ENCODE measurements around the gene ITLN1. TPM values are rescaled to one million over a fixed set of nuclear protein-coding genes. Genes with fewer than 3 reads are reported as not detected.
"Not testable (repeated sequence)": the region's sequence is repeated elsewhere in the genome, so short reads cannot be mapped to it uniquely, and the experiment has no call there.

Gene ITLN1
- total RNA-seq, 2 experiments from 2014 or later, result not detected

GRCh38 chr1:160904783-160905616 lies 20.0 kb upstream of the ITLN1 start:
- DNase-seq, result no peak
- POLR2A ChIA-PET, result no interaction called here
- H3K9me3 Mint-ChIP-seq, result peaks cover 2% of the 10 kb centered on the region
- no peak overlapping the region for H3K4me3 Mint-ChIP-seq
- H3K4me1 Mint-ChIP-seq (ENCODE audit: low read depth), result no peaks in the 10 kb centered on the region
- H3K27me3 Mint-ChIP-seq, result no peaks in the 10 kb centered on the region
- H3K27ac Mint-ChIP-seq, result no peak overlapping the region
- H3K36me3 Mint-ChIP-seq, result no peaks in the 10 kb centered on the region
- intact Hi-C loops (cut with micrococcal nuclease), result no loop called here
- CTCF ChIA-PET, result interaction anchor here (1.2 kb wide), 1 partner anchor 85 kb away, joined by 5 read pairs; no protein-coding TSS in a partner anchor

- not testable (repeated sequence) for H3K27ac Mint-ChIP-seq, H3K9me3 Mint-ChIP-seq
These were observed 17.3 kb upstream of the ITLN1 start for GRCh38 chr1:160902251-160902650.

GRCh38 chr1:160901768-160902167 lies 16.8 kb upstream of the ITLN1 start:
- ChIA-PET CTCF (no interaction called here), POLR2A (no interaction called here)
- Mint-ChIP-seq H3K9me3 (peaks cover 2% of the 10 kb centered on the region), H3K4me3 (no peak overlapping the region), H3K27ac (no peak overlapping the region), H3K27me3 (no peaks in the 10 kb centered on the region), H3K36me3 (no peaks in the 10 kb centered on the region), H3K4me1 (ENCODE audit: low read depth) (no peaks in the 10 kb centered on the region)
- intact Hi-C loops (cut with micrococcal nuclease), result no loop called here
- DNase-seq, result no peak

More at GRCh38 chr1:160902251-160902650, 17.3 kb upstream of the ITLN1 start:
- CTCF ChIA-PET; H3K4me3 Mint-ChIP-seq; H3K27me3 Mint-ChIP-seq; intact Hi-C loops (cut with micrococcal nuclease); H3K4me1 Mint-ChIP-seq (ENCODE audit: low read depth); POLR2A ChIA-PET; H3K36me3 Mint-ChIP-seq; DNase-seq: not testable (repeated sequence)

- DNase-seq; POLR2A ChIA-PET; H3K4me1 Mint-ChIP-seq (ENCODE audit: low read depth); CTCF ChIA-PET; H3K27me3 Mint-ChIP-seq; H3K4me3 Mint-ChIP-seq; H3K27ac Mint-ChIP-seq; H3K9me3 Mint-ChIP-seq; intact Hi-C loops (cut with micrococcal nuclease); H3K36me3 Mint-ChIP-seq: not testable (repeated sequence)
These were observed 15.7 kb upstream of the ITLN1 start for GRCh38 chr1:160900683-160901082.

- H3K4me3 Mint-ChIP-seq; H3K36me3 Mint-ChIP-seq; H3K27ac Mint-ChIP-seq; H3K4me1 Mint-ChIP-seq (ENCODE audit: low read depth); intact Hi-C loops (cut with micrococcal nuclease); POLR2A ChIA-PET; DNase-seq: not testable (repeated sequence)
- Mint-ChIP-seq H3K9me3 (peaks cover 11% of the 10 kb centered on the region), H3K27me3 (peaks cover 13% of the 10 kb centered on the region)
- CTCF ChIA-PET, result interaction anchor here (2.0 kb wide), 1 partner anchor 56 kb away, joined by 5 read pairs; no protein-coding TSS in a partner anchor
These were observed 9.6 kb upstream of the ITLN1 start for GRCh38 chr1:160894368-160895135.

- Mint-ChIP-seq H3K9me3 (peaks cover 11% of the 10 kb centered on the region), H3K4me1 (ENCODE audit: low read depth) (no peaks in the 10 kb centered on the region), H3K27me3 (peaks cover 15% of the 10 kb centered on the region), H3K36me3 (peaks cover 5% of the 10 kb centered on the region), H3K4me3 (no peak overlapping the region), H3K27ac (no peak overlapping the region)
- POLR2A ChIA-PET, result no interaction called here
- no peak for DNase-seq
- intact Hi-C loops (cut with micrococcal nuclease), result no loop called here
- CTCF ChIA-PET, result no interaction called here
These were observed 6.5 kb upstream of the ITLN1 start for GRCh38 chr1:160891474-160891873.

GRCh38 chr1:160888926-160889325 lies 3.9 kb upstream of the ITLN1 start:
- Mint-ChIP-seq H3K9me3 (peaks cover 5% of the 10 kb centered on the region), H3K36me3 (peaks cover 2% of the 10 kb centered on the region), H3K4me1 (ENCODE audit: low read depth) (no peaks in the 10 kb centered on the region), H3K4me3 (no peak overlapping the region), H3K27me3 (peaks cover 6% of the 10 kb centered on the region), H3K27ac (no peak overlapping the region)
- POLR2A ChIA-PET, result no interaction called here
- CTCF ChIA-PET, result no interaction called here
- no peak for DNase-seq
- intact Hi-C loops (cut with micrococcal nuclease), result loop anchor here (10.0 kb wide), 1 partner anchor 56 kb away; no protein-coding TSS in a partner anchor

GRCh38 chr1:160887071-160887470 lies 2.1 kb upstream of the ITLN1 start:
- H3K27ac Mint-ChIP-seq, result no peak overlapping the region
- intact Hi-C loops (cut with micrococcal nuclease), result loop anchor here (10.0 kb wide), 1 partner anchor 58 kb away; no protein-coding TSS in a partner anchor
- peaks cover 3% of the 10 kb centered on the region for H3K27me3 Mint-ChIP-seq
- ChIA-PET CTCF (interaction anchor here (0.6 to 1.0 kb wide), 2 partner anchors 27 to 64 kb away, joined by 3 read pairs; no protein-coding TSS in a partner anchor), POLR2A (no interaction called here)
- no peak for DNase-seq
- H3K9me3 Mint-ChIP-seq, result no peaks in the 10 kb centered on the region
- no peak overlapping the region for H3K4me3 Mint-ChIP-seq
- no peaks in the 10 kb centered on the region for H3K36me3 Mint-ChIP-seq
- no peaks in the 10 kb centered on the region for H3K4me1 Mint-ChIP-seq (ENCODE audit: low read depth)

- H3K4me1 Mint-ChIP-seq (ENCODE audit: low read depth), result no peaks in the 10 kb centered on the region
- no peak overlapping the region for H3K27ac Mint-ChIP-seq
- H3K36me3 Mint-ChIP-seq, result no peaks in the 10 kb centered on the region
- no peaks in the 10 kb centered on the region for H3K9me3 Mint-ChIP-seq
- no peak overlapping the region for H3K4me3 Mint-ChIP-seq
- CTCF ChIA-PET, result interaction anchor here (0.9 to 3.3 kb wide), 6 partner anchors 22 to 213 kb away, joined by 3 to 23 read pairs (median 4); partner anchors contain the start of gene CD244
- H3K27me3 Mint-ChIP-seq, result peaks cover 3% of the 10 kb centered on the region
- POLR2A ChIA-PET, result interaction anchor here (0.6 kb wide), 1 partner anchor 45 kb away, joined by 3 read pairs; no protein-coding TSS in a partner anchor
- no peak for DNase-seq
- intact Hi-C loops (cut with micrococcal nuclease), result loop anchor here (10.0 kb wide), 1 partner anchor 60 kb away; no protein-coding TSS in a partner anchor
These were observed 401 bp downstream of the ITLN1 start for GRCh38 chr1:160884579-160884978.

GRCh38 chr1:160883581-160884513 lies 1.1 kb downstream of the ITLN1 start:
- Mint-ChIP-seq H3K4me1 (ENCODE audit: low read depth) (no peaks in the 10 kb centered on the region), H3K9me3 (no peaks in the 10 kb centered on the region), H3K4me3 (no peak overlapping the region), H3K27ac (no peak overlapping the region), H3K36me3 (no peaks in the 10 kb centered on the region), H3K27me3 (peaks cover 3% of the 10 kb centered on the region)
- DNase-seq, result no peak
- ChIA-PET CTCF (interaction anchor here (1.1 to 3.3 kb wide), 5 partner anchors 21 to 106 kb away, joined by 3 to 23 read pairs (median 4); partner anchors contain the start of gene CD244), POLR2A (interaction anchor here (0.6 kb wide), 1 partner anchor 46 kb away, joined by 3 read pairs; no protein-coding TSS in a partner anchor)
- intact Hi-C loops (cut with micrococcal nuclease), result loop anchor here (10.0 kb wide), 1 partner anchor 61 kb away; no protein-coding TSS in a partner anchor

GRCh38 chr1:160882582-160882981 lies 2.4 kb downstream of the ITLN1 start:
- H3K9me3 Mint-ChIP-seq, result no peaks in the 10 kb centered on the region
- POLR2A ChIA-PET, result no interaction called here
- intact Hi-C loops (cut with micrococcal nuclease), result loop anchor here (10.0 kb wide), 1 partner anchor 62 kb away; no protein-coding TSS in a partner anchor
- H3K36me3 Mint-ChIP-seq, result no peaks in the 10 kb centered on the region
- CTCF ChIA-PET, result interaction anchor here (3.3 kb wide), 1 partner anchor 46 kb away, joined by 23 read pairs; no protein-coding TSS in a partner anchor
- no peak overlapping the region for H3K27ac Mint-ChIP-seq
- H3K4me3 Mint-ChIP-seq, result no peak overlapping the region
- H3K27me3 Mint-ChIP-seq, result no peaks in the 10 kb centered on the region
- DNase-seq, result no peak
- H3K4me1 Mint-ChIP-seq (ENCODE audit: low read depth), result peaks cover 1% of the 10 kb centered on the region

All from activated CD4-positive, alpha-beta memory T cell treated with anti-CD3 and anti-CD28 coated beads for 36 hours (primary cell).